ENCODE results near the gene NEMP1. TPM values are rescaled to one million over a fixed set of nuclear protein-coding genes. Genes with fewer than 3 reads are reported as not detected.

Gene NEMP1
- total RNA-seq, 1 donor from 2014 or later = 11.0 TPM

DNA sequence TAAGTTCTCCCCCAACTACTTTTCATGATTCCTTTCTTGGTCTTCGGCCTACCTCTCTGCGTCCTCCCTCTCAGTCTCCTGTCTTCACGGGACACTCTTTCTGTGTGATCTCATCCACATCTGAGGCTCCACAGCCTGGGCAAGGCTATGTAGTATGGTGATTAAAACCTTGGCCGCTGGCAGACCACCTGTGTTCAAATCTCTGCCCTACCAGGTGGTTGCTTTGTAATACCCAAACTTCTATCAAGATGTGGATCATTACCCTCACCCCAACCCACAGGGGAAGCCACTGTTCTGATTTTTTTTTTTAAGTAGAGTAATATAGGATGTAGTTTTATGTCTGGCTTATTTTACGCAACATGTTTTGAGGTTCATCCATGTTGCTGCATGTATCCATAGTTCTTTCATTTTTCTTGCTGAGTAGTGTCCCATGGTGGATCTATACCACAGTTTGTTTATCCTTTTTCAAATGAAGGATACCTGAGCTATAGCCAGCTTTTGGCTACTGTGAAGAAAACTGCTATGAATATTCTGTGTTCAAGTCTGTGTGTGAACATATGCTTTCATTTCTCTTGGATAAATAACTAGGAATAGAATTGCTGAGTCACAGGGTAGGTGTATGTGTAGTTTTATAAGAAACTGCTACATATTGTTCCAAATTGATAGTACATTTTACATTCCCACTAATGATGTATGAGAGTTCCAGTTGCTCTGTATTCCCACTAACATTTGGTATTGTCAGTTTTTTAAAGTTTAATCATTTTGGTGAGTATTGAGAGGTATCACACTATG, 40.9 kb upstream of the NEMP1 start:
- H3K36me3 ChIP-seq (ENCODE audit: control insufficient read depth in 3 of 3, insufficient read depth in 3 of 3, low read length in 3 of 3) = no peaks in the 10 kb centered on the region
- no peaks in the 10 kb centered on the region for H3K27me3 ChIP-seq (ENCODE audit: control insufficient read depth in 3 of 3, insufficient read depth in 3 of 3, low read length in 3 of 3)
- no peak overlapping the region for H3K27ac ChIP-seq (ENCODE audit: low read depth, low read length)
- H3K4me3 ChIP-seq (ENCODE audit: low read length in 3 of 3) = no peak overlapping the region
- H3K4me1 ChIP-seq (ENCODE audit: control insufficient read depth in 3 of 3, insufficient read depth in 3 of 3, low read length in 3 of 3) = peaks cover 2 to 6% (median 4%) of the 10 kb centered on the region in 3 donors
- H3K9me3 ChIP-seq (ENCODE audit: control insufficient read depth in 3 of 3, low read length in 3 of 3) = no peaks in the 10 kb centered on the region
- no peak overlapping the region for H3K9ac ChIP-seq (ENCODE audit: low read depth in 1 of 3, low read length in 3 of 3)

DNA sequence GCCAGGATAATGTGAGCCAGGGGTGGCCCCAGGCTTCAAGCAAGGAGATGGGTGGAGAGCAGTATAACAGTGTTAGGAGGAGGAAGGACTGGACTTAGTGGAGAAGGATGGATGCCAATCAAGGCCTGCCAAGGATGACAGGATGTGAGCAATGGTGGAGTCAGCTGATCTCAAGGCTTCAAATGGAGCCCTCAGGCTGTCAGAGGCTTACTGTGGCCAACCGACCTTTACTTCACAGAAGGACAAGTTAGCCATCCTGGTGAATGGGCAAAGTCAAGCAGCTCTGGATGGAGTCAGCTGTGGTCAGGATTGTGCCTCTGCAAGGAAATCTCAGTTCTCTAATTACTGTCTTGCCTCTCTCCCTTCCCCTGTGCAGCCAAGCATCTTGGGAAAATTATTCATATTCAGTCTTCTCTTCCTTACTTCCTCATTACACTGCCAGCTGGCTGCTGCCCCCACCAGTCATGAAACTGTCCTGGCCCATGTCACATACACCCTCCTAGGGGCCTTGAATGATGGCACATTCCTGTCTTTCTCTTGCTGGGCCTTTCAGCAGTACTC, 40.2 kb upstream of the NEMP1 start:
- Histone ChIP-seq H3K27ac (ENCODE audit: low read depth, low read length) (no peak overlapping the region), H3K9me3 (ENCODE audit: control insufficient read depth in 3 of 3, low read length in 3 of 3) (no peaks in the 10 kb centered on the region), H3K36me3 (ENCODE audit: control insufficient read depth in 3 of 3, insufficient read depth in 3 of 3, low read length in 3 of 3) (no peaks in the 10 kb centered on the region), H3K27me3 (ENCODE audit: control insufficient read depth in 3 of 3, insufficient read depth in 3 of 3, low read length in 3 of 3) (no peaks in the 10 kb centered on the region), H3K4me3 (ENCODE audit: low read length in 3 of 3) (no peak overlapping the region), H3K9ac (ENCODE audit: low read depth in 1 of 3, low read length in 3 of 3) (no peak overlapping the region), H3K4me1 (ENCODE audit: control insufficient read depth in 3 of 3, insufficient read depth in 3 of 3, low read length in 3 of 3) (peaks cover 2 to 6% (median 4%) of the 10 kb centered on the region in 3 donors)

DNA sequence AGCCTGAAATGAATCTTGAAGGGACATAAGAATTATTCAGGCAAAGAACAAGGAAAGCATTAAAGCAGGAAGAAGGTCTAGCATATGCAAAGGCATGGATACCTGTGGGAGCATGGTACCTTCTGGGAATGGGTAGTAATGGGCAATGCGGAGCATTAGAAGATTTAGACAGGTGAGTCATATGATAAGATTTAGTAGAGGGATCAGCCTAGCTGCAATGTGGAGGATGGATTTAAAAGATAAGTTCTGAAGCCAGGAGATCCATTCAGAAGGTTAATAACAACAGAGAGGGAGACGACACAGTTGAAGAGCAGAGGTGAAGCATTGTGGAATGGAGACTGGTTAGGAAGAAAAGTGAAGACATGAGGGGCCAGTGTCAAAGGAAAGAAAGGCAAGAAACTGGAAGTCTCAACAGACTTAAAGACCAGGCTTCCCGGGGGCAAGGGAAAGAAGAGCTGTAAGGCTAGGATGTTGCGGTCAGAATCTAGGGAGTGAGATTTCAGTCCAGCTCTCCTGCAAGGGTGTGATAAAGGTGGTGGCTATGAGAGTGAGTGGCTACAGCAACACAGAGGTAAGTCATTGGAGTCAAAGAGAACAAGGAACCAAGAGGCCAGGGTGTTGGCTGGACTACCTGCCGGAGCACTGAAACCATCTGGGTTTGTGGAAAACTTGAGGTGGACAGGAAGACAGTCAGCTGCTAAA, 38.1 kb upstream of the NEMP1 start:
- H3K9ac ChIP-seq (ENCODE audit: low read depth in 1 of 3, low read length in 3 of 3) = no peak overlapping the region
- no peaks in the 10 kb centered on the region for H3K27me3 ChIP-seq (ENCODE audit: control insufficient read depth in 3 of 3, insufficient read depth in 3 of 3, low read length in 3 of 3)
- no peak overlapping the region for H3K27ac ChIP-seq (ENCODE audit: low read depth, low read length)
- peaks cover 11 to 17% (median 17%) of the 10 kb centered on the region in 3 donors for H3K4me1 ChIP-seq (ENCODE audit: control insufficient read depth in 3 of 3, insufficient read depth in 3 of 3, low read length in 3 of 3)
- no peak overlapping the region for H3K4me3 ChIP-seq (ENCODE audit: low read length in 3 of 3)
- no peaks in the 10 kb centered on the region for H3K9me3 ChIP-seq (ENCODE audit: control insufficient read depth in 3 of 3, low read length in 3 of 3)
- H3K36me3 ChIP-seq (ENCODE audit: control insufficient read depth in 3 of 3, insufficient read depth in 3 of 3, low read length in 3 of 3) = no peaks in the 10 kb centered on the region

DNA sequence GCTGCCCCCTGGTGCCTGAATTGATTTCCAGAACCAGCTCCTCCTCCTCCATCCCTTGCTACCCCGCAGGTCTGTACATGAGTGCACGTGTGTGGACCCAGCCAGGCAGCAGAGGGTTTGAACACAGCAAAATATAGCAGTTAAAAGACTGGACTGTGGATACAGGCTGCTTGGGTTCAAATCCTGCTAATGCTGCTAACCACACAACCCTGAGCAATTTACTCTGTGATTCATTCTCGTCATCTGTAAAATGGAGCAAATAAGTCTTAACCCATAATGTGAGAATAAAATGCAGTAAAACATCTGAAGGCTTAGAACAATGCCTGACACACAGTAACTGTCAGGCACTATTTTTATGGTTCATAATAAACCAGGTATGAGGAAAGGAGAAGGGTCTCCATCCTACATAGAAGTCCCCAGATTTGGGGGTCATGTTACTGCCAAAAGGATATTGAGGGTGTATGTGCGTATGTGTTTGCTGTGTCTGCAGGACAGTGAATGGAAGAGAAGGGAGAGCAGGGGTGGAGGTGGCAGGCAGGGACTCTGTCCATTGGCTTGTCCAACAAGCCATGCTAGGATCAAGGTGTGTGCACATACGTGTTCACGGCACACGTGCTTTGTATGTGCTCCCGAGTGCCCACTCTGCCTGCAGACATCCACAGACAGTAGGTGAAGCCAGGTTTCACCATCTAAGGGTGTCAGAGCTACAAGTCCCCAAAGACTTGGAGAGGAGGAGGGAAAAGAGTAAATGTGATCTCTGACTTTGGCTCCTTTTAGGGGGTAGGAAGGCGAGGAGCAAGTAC, 34.1 kb upstream of the NEMP1 start:
- Histone ChIP-seq H3K4me1 (ENCODE audit: control insufficient read depth in 3 of 3, insufficient read depth in 3 of 3, low read length in 3 of 3) (peaks cover 22 to 30% (median 25%) of the 10 kb centered on the region in 3 donors), H3K27ac (ENCODE audit: low read depth, low read length) (peak overlapping the region; percentile 98), H3K9me3 (ENCODE audit: control insufficient read depth in 3 of 3, low read length in 3 of 3) (no peaks in the 10 kb centered on the region), H3K27me3 (ENCODE audit: control insufficient read depth in 3 of 3, insufficient read depth in 3 of 3, low read length in 3 of 3) (no peaks in the 10 kb centered on the region), H3K36me3 (ENCODE audit: control insufficient read depth in 3 of 3, insufficient read depth in 3 of 3, low read length in 3 of 3) (peaks cover 0 to 2% (median 0%) of the 10 kb centered on the region in 3 donors), H3K9ac (ENCODE audit: low read depth in 1 of 3, low read length in 3 of 3) (peak overlapping the region in 2 of 3 donors; percentile 81 to 83), H3K4me3 (ENCODE audit: low read length in 3 of 3) (peak overlapping the region; percentile 73 to 87 (median 78))

DNA sequence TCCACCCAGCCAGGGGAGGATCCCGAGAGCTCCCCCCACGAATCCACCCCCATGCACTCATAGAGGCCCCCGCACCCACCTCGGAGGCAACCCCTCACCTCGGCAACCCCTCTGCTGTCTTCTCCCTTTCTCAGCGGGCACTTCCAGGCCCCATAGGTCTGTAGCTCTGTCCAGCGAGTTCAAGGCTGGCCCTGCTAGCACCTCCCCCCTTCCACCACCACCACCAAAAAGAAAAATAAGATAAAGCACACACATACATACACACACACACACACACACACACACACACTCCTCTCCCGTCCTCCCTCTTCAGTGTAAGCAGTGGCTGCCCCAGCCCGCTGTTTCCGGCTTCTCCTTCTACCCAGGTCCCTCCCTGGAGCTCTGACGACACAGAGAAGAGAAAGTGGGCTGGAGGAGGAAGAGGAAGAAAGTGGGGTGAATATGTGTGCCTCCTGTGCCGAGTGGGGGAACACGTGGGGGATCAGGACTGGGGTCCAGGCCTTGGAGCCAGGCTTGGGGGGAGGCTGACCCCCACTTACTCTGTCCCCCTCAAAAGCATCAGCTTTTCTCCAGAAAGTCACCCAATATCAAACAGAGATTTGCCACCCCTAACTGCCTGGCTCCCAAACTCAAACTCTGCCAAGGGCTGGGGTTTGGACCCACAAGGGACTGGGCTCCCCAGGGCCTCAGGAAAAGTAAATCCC, 32.6 kb upstream of the NEMP1 start, which contains the start of gene STAT6:
TSS of gene STAT6 (minus strand) at position 332 of the 704 bp plus-strand sequence. CDS start 3,084 bp downstream, outside the sequence.
- Histone ChIP-seq H3K27ac (ENCODE audit: low read depth, low read length) (peak within 1 kb of the TSS; percentile 98), H3K36me3 (ENCODE audit: control insufficient read depth in 3 of 3, insufficient read depth in 3 of 3, low read length in 3 of 3) (peaks cover 3 to 8% (median 6%) of the 10 kb centered on the region in 3 donors), H3K4me1 (ENCODE audit: control insufficient read depth in 3 of 3, insufficient read depth in 3 of 3, low read length in 3 of 3) (peaks cover 22 to 30% (median 25%) of the 10 kb centered on the region in 3 donors), H3K4me3 (ENCODE audit: low read length in 3 of 3) (peak within 1 kb of the TSS; percentile 73 to 87 (median 78)), H3K9ac (ENCODE audit: low read depth in 1 of 3, low read length in 3 of 3) (peak within 1 kb of the TSS; percentile 81 to 88 (median 83)), H3K27me3 (ENCODE audit: control insufficient read depth in 3 of 3, insufficient read depth in 3 of 3, low read length in 3 of 3) (no peaks in the 10 kb centered on the region), H3K9me3 (ENCODE audit: control insufficient read depth in 3 of 3, low read length in 3 of 3) (no peaks in the 10 kb centered on the region)

DNA sequence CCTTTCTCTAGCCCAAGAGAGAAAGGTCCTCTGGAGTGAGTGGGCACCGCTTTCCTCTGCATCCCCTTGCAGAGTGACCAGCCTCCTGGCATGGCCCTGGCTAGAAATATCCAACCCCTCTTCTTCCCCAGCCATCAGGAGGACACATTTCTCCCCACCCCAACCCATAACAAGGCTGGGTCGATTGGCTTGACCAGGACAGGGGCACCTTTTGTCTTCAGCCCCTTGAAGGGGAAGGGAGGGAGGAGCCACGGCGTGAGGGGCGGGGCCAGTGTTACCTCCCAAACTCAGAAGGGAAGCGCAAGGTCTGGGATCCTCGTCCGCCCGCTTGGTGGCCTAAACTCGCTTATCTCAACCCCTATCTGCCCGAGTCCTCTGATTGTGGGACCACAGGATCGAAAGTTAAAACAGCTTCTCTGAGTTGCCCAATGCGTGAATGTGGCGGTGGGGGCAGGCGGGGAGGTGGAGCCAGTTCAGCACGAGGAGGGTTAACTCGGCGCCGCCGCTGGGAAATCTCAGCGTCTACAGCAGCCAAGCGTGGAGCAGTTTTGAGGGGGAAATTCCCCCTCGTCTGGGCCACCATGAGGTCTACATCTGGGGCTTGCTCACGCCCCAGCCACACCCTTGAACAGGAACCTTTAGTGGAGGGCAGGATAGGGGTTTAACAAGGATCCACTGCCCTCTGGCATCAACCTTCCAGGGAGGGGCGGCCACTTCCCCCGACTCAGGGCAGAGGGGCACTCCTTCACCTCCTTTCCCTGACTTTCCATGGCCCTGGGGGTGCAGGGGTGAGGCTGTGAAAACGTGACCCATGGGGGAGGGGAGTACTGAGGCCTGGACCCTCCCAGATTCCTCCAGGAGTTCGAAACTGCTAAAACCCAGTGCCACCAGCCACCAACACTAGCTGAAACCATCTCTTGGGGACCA, 31.8 kb upstream of the NEMP1 start:
- H3K36me3 ChIP-seq (ENCODE audit: control insufficient read depth in 3 of 3, insufficient read depth in 3 of 3, low read length in 3 of 3) = peaks cover 3 to 15% (median 8%) of the 10 kb centered on the region in 3 donors
- H3K9ac ChIP-seq (ENCODE audit: low read depth in 1 of 3, low read length in 3 of 3) = peak overlapping the region; percentile 81 to 88 (median 83)
- no peaks in the 10 kb centered on the region for H3K27me3 ChIP-seq (ENCODE audit: control insufficient read depth in 3 of 3, insufficient read depth in 3 of 3, low read length in 3 of 3)
- no peaks in the 10 kb centered on the region for H3K9me3 ChIP-seq (ENCODE audit: control insufficient read depth in 3 of 3, low read length in 3 of 3)
- H3K4me1 ChIP-seq (ENCODE audit: control insufficient read depth in 3 of 3, insufficient read depth in 3 of 3, low read length in 3 of 3) = peaks cover 22 to 30% (median 25%) of the 10 kb centered on the region in 3 donors
- peak overlapping the region; percentile 73 to 87 (median 78) for H3K4me3 ChIP-seq (ENCODE audit: low read length in 3 of 3)
- peak overlapping the region; percentile 98 for H3K27ac ChIP-seq (ENCODE audit: low read depth, low read length)

DNA sequence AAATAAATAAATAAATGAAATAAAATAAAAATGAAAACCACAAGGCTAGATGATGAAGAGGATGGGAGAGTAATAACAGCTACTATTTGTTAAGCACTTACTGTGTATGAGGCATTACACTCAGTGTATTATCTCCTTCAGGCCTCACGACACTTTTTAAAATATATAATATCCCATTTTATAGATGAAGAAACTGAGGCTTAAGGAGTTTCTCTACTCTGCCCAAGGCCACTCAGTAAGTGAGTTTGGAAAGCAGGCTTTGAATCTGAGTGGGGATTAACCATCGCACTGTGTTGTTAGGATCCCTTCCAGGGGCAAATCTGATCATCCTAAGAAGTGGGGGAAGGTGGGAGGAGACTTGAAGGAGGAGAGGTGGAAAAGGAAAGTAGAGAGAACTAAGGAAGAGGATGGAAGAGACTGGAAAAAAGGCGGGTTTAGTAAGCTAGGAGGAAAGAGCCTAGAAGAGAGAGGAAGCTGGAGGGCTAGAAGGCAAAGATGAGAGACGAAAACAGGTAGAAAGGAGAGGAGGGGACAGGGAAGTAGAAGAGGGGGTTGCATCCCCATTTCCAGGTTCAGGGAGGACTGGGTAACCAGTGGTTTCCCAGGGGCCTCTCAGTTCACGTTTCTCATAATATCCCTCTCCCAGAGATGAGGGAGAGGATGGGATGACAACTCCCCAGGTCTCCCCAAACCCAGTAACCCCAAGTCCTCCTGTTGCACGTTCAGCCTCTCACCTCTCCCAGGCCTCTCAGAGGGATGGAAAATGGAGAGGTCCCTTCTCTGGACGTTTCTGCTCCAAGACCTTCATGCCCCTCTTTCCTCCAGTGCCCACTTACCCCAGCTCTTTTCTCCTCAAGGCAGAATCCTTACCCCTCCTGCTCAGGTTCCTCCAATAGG, 30.9 kb upstream of the NEMP1 start:
- Histone ChIP-seq H3K4me1 (ENCODE audit: control insufficient read depth in 3 of 3, insufficient read depth in 3 of 3, low read length in 3 of 3) (peaks cover 22 to 30% (median 25%) of the 10 kb centered on the region in 3 donors), H3K27me3 (ENCODE audit: control insufficient read depth in 3 of 3, insufficient read depth in 3 of 3, low read length in 3 of 3) (no peaks in the 10 kb centered on the region), H3K9ac (ENCODE audit: low read depth in 1 of 3, low read length in 3 of 3) (peak overlapping the region in 2 of 3 donors; percentile 81 to 83), H3K4me3 (ENCODE audit: low read length in 3 of 3) (peak overlapping the region; percentile 73 to 87 (median 78)), H3K36me3 (ENCODE audit: control insufficient read depth in 3 of 3, insufficient read depth in 3 of 3, low read length in 3 of 3) (peaks cover 3 to 17% (median 10%) of the 10 kb centered on the region in 3 donors), H3K27ac (ENCODE audit: low read depth, low read length) (peak overlapping the region; percentile 98), H3K9me3 (ENCODE audit: control insufficient read depth in 3 of 3, low read length in 3 of 3) (no peaks in the 10 kb centered on the region)
